NCI-H1694 (cell line): Measurements from ENCODE around the gene CSNK2A3.
"Not testable (repeated sequence)": the region's sequence is repeated elsewhere in the genome, so short reads cannot be mapped to it uniquely, and the experiment has no call there.

Experiments used
- DNase-seq: peaks from one replicate; lab custom pipeline; 2025; lab: John Stamatoyannopoulos, UW

Gene CSNK2A3

DNA sequence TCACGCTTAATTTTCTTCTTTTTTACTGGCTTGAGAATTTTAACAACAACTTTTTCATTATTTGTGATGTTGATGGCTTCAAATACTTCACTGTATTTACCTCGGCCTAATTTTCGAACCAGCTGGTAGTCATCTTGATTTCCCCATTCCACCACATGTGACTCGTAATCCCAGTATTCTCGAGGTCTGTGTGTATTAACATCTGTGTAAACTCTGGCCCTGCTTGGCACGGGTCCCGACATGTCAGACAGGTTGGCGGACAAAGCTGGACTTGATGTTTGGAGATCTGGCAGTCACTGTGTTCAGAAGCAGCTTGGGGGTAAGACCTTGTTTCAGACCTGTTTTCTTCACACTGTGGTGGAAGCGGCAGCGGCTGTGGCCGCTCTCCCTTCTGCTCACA lies at the start of gene CSNK2A3:
Gene CSNK2A3 (minus strand): TSS at position 373 of the 400 bp plus-strand sequence. CDS start 131 bp downstream, at position 242.
- DNase-seq = not testable (repeated sequence)

GRCh38 chr11:11401960-11402535 lies 49.0 kb upstream of the CSNK2A3 start:
- no peak for DNase-seq

GRCh38 chr11:11400635-11401232 lies 47.7 kb upstream of the CSNK2A3 start:
- no peak for DNase-seq

- no peak for DNase-seq
Observed at GRCh38 chr11:11400121-11400520, 47.1 kb upstream of the CSNK2A3 start.

DNA sequence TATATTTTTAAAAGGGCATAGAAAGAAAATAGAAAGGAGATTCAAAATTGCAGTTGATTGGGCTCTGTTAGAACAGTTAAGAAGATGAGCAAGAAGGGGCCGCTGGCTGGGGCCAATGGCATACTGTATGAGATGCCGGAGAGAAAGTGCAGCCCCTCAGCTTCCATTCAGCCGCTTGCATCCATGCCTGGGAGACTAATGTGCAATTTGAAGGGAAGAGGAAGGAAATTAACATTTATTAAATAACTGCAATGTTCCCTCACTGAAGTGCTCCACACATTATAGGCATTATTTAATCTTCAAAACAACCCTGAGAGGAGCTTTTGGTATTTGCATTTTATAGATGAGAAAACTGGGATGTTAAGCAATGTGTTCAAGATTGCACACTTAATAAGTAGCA lies 44.7 kb upstream of the CSNK2A3 start:
- DNase-seq = no peak

- DNase-seq = no peak
Observed at GRCh38 chr11:11397036-11397415, 44.0 kb upstream of the CSNK2A3 start.

DNA sequence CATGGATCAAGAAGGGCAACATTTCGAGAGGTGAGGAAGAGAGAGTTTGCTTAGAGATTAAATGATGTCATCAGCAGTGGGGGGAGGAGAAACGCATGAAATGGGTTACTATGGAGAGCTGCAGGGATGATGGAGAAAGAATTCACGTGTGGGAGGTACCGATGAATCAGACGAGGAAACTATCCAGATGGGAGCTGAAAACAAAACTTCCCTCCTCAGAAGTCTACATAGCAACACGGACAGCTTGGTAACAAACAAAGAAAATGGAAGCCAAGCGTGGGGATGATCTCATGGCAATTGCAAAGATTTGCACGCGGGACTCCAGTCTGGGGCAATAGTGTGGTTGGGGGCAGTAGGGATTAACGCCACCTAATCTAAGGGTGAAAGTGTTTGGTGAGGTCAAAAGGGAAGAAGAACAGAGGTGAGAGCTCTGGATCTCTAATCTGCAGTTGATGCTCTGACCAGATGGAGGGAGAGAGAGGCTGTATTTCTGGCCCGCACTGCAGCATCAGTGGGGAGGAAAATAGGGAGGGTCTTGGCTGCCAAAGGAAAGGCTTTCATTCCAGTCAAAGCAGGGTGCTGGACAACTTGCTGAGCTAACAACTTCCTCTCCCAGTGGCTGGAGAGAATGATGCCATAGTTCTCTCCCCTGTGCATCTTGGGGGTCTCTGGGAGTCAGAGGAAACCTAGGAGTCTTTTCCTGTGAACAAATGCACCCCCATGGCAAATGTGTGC lies 43.4 kb upstream of the CSNK2A3 start:
- DNase-seq = no peak

DNA sequence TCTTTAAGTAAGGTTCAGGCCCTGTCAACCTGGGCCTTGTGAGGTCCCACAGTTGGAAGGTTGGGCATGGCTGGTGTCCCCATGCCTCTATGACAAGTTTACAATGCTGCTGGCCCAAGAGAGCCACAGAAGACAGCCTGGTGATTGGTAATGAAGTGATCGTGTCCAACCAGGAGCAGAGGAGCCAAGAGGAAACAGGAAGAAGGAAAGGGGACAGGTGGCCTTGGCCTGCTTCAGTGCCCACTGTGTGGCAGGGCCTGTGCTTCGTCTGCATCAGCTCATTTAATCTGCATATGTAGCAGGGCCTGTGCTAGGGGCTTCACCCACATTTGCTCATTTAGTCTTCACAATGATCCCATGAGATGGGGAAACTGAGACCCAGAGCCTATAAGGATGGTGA lies 42.1 kb upstream of the CSNK2A3 start:
- DNase-seq = no peak

DNA sequence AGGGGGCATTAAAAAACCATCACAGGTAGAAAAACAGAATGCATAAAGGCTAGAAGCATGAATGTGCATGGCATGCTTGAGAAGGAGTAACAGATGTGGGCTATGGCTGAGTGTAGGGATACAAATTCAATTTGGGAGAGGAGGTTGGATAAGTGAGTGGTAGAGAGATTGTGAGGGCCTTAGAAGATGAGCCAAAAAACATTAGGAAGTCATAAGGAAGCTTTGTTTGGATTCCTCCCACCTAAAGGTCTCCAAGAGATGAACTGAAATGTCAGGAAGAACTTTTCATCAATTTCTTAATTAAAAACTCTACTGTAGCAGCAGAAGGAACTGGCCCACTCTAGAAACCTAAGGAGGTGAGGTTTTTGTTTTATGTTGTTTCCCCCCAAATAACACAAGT lies 41.2 kb upstream of the CSNK2A3 start:
- no peak for DNase-seq

- no peak for DNase-seq
Observed at GRCh38 chr11:11391796-11392463, 38.9 kb upstream of the CSNK2A3 start.

GRCh38 chr11:11391169-11391568 lies 38.1 kb upstream of the CSNK2A3 start:
- no peak for DNase-seq

GRCh38 chr11:11390068-11390771 lies 37.2 kb upstream of the CSNK2A3 start:
- no peak for DNase-seq

DNA sequence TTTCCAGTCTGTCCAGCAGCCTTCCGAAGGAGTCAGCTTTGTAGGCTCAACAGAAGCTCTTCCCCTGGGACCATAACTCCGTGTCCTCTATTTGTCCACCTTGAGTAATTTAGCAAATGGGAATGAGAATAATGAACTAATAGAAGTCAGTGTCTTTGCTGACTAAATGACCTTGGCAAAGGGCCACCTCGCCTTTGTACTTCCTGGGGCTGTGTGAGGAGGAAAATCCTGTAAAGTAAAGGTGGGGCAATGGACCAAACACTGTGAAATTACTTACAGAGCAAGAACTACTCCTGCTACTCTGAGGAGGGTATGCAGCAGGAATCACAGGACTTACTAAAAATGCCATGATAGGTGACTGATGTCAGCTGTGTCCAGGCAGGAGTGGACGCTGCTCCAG lies 36.2 kb upstream of the CSNK2A3 start:
- DNase-seq = no peak

DNA sequence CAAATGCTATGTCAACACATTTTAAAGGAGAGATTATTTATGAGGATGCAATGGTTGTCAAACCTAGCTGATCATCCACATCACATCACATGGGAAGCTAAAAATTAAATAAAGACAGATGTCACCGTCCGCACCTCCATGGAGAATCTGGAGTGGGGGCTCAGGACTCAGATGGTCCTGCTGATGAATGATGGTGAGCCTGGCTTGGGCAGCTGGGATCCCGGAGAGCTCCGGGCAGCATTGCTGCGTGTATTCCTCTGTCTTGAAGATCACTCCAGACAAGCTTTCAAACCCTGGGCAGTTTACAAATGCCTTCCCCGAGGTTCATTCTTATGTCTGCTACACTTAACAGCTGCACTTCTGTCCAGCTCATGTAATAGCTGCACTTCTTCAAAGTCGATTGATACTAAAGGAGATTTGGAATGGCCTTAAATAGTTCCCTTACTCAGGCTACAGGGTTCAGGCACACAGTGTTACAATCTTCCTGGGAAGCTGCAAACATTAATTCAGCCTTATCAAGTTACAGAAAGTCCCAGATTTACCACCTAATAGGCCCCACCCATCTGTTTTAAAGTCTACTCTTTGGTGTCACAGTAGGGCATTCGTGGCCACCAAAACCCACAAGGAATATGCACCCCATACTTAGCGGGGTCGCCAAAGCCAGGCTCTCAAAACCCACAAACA lies 34.7 kb upstream of the CSNK2A3 start:
- DNase-seq = no peak

GRCh38 chr11:11387207-11387606 lies 34.2 kb upstream of the CSNK2A3 start:
- no peak for DNase-seq

DNA sequence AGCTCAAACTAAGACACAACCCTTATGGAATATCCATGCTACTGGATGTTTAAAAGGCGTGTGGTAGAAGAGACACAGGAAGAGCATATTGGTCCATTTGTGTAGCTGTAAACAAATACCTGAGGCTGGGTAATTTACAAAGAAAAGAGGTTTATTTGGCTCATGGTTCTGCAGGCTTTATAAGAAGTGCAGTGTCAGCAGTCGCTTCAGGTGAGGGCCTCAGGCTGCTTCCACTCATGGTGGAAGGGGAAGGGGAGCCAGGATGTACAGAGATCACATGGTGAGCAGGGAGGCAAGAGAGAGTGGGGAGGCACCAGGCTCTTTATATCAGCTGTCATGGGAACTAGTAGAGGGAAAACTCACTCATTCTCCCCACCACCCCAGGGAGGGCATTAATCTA lies 31.8 kb upstream of the CSNK2A3 start:
- DNase-seq = no peak

DNA sequence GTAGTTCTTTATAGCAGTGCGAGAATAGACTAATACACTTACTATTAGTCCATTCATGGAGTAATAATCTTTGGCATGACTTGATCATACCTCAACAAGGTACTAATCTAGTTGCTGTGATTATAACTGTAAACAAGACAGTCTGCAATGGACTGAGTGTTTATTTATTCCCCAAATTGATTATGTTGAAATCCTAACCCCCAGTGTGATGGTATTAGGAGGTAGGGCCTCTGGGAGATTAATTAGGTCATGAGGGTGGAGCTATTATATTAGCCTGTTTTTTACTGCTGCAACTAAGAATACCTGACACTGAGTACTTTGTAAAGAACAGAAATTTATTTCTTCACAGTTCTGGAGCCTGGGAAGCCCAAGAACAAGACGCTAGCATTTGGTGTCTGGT lies 30.9 kb upstream of the CSNK2A3 start:
- DNase-seq = no peak

- no peak for DNase-seq
Observed at GRCh38 chr11:11382858-11383532, 29.9 kb upstream of the CSNK2A3 start.

DNA sequence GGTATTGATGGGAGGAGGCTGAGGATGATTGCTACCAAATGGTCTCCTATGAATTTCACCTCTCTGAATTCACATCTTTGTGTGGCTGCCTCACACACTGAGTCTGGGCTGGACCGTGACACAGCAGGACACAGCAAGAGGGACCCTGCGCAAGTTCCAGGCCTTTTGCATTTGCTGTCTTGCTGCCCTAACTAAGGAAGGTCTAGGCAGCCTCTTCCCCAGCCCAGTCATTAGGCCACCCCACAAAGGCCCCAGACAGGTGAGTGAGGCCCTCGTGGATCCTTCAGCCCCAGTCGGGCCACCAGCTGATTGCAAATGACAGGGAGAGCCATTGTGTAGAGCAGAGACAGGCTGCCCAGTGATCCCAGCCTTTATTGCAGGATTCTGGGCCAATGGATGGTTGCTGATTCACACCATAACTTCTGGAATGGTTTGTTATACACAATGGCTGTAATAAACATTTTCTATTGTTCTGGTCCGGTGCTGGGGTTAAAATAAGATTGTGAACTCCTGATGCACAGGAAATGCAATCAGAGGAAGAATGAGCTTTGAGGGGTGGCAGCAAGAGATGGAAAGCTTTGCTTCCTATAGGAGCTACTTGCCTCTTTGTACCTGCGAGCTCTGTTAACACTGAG lies 28.5 kb upstream of the CSNK2A3 start:
- no peak for DNase-seq

- DNase-seq = no peak
Observed at GRCh38 chr11:11380883-11381282, 27.8 kb upstream of the CSNK2A3 start.

- DNase-seq = no peak
Observed at GRCh38 chr11:11380340-11380739, 27.3 kb upstream of the CSNK2A3 start.
